Lower lobe of right lung (tissue), 2 donors: ENCODE measurements around the gene POP4. TPM values are rescaled to one million over a fixed set of nuclear protein-coding genes. Genes with fewer than 3 reads are reported as not detected.

Experiments
- ATAC-seq, 2 donors: fragments of 200-7000 bp; cut with Tn5 transposase; one replicate each; pipeline ENCODE4 v1.9.1; 2020 to 2022; ENCODE audit warnings: mild to moderate bottlenecking in 2 of 2, moderate library complexity in 2 of 2
- DNase-seq: peaks from one replicate; pipeline ENCODE4 v3.0.0-alpha.2; 2020
- H3K27ac ChIP-seq: fragments of 200-600 bp; one replicate; pipeline ENCODE4 v1.8.0; 2022
- H3K27me3 ChIP-seq: fragments of 200-600 bp; one replicate; pipeline ENCODE4 v1.8.0; 2022; ENCODE audit warnings: low read depth
- H3K36me3 ChIP-seq: fragments of 200-600 bp; one replicate; pipeline ENCODE4 v1.8.0; 2022; ENCODE audit warnings: mild to moderate bottlenecking
- H3K4me1 ChIP-seq: fragments of 200-600 bp; one replicate; pipeline ENCODE4 v1.8.0; 2022
- H3K4me3 ChIP-seq: fragments of 200-600 bp; one replicate; pipeline ENCODE4 v1.8.0; 2022; ENCODE audit warnings: mild to moderate bottlenecking
- H3K9me3 ChIP-seq: fragments of 200-600 bp; one replicate; pipeline ENCODE4 v1.8.0; 2022
- CTCF ChIP-seq: fragments of 200-600 bp; IDR thresholded peaks from one replicate; pipeline ENCODE4 v1.8.0; 2022; ENCODE audit warnings: antibody characterized with exemption, mild to moderate bottlenecking
- intact Hi-C: fragments of 100-400 bp; cut with DNase I; formaldehyde crosslinking; loops from one replicate; pipeline ENCODE4 v1.11.0; 2022
- total RNA-seq: library from RNA; stranded (reverse); fragmentation: NEBNext Ultra II Directional; extraction: Animal tissue kit (Norgen Biotek cat#: 25700); gene quantifications from one replicate; pipeline ENCODE4 v1.2.1, GENCODE V29; 2021
- donor health status: DM: no; HTN: yes; CAD: no; lungs with severe emphysema.

The POP4 gene
- total RNA-seq, 1 donor from 2014 or later = 44.4 TPM

- DNase-seq (no peak), ATAC-seq (no peak)
- no peaks in the 10 kb centered on the region for H3K9me3 ChIP-seq
- intact Hi-C loops = no loop called here
- H3K27me3 ChIP-seq = peaks cover 15% of the 10 kb centered on the region
- no peak overlapping the region for H3K4me3 ChIP-seq
- no peaks in the 10 kb centered on the region for H3K4me1 ChIP-seq
- no peak for TF ChIP-seq CTCF
- H3K27ac ChIP-seq = no peak overlapping the region
- H3K36me3 ChIP-seq = no peaks in the 10 kb centered on the region
Observed at GRCh38 chr19:29579308-29579910, 26.7 kb upstream of the POP4 start.

DNA sequence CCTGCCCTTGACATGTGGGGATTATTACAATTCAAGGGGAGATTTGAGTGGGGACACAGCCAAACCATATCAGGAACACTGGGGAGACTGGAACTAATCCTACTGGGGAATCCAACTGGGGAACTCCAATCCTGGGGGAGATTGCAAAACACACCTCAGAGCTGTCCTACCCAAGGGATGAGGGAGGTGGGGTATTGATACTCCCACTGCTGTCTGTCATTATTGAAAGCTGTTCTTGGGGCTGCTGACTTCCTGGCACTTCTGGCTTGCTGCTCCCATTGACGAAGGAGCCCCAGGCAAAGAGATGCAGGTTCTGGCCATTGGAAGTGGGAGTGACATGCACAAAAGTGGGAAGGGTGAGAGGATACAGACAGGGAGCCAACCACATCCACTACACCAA lies 24.7 kb upstream of the POP4 start:
- no peak for DNase-seq
- ATAC-seq = no peak
- Histone ChIP-seq H3K36me3 (no peaks in the 10 kb centered on the region), H3K27me3 (peaks cover 5% of the 10 kb centered on the region), H3K4me3 (no peak overlapping the region), H3K4me1 (no peaks in the 10 kb centered on the region), H3K9me3 (no peaks in the 10 kb centered on the region), H3K27ac (no peak overlapping the region)
- intact Hi-C loops = no loop called here
- no peak for TF ChIP-seq CTCF

GRCh38 chr19:29583196-29583999 lies 22.7 kb upstream of the POP4 start:
- Histone ChIP-seq H3K27me3 (peaks cover 9% of the 10 kb centered on the region), H3K9me3 (no peaks in the 10 kb centered on the region), H3K36me3 (no peaks in the 10 kb centered on the region), H3K4me1 (no peaks in the 10 kb centered on the region), H3K27ac (no peak overlapping the region), H3K4me3 (no peak overlapping the region)
- TF ChIP-seq CTCF = no peak
- ATAC-seq (no peak), DNase-seq (no peak)
- intact Hi-C loops = no loop called here

DNA sequence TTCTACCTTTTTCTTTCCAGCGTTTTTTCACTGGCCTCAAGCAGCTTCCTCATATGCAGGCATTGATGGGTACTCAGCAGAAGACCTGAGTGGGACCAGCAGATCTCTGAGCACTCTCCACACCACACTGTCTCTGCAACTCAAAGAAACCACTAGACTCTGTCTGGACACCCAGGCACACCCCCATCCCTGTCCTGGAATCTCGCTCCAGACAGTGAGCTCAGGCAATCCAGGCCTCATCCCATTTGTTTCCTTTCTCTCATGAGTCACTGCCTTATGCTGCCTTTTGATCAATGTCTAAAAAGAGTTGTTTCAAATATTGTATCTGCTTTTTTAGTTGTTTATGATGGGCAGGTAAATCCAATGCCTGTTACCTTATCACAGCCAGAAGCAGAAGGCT lies 19.7 kb upstream of the POP4 start:
- Histone ChIP-seq H3K4me3 (no peak overlapping the region), H3K36me3 (no peaks in the 10 kb centered on the region), H3K27ac (no peak overlapping the region), H3K9me3 (no peaks in the 10 kb centered on the region), H3K4me1 (no peaks in the 10 kb centered on the region), H3K27me3 (peaks cover 16% of the 10 kb centered on the region)
- DNase-seq (no peak), ATAC-seq (no peak)
- intact Hi-C loops = no loop called here
- TF ChIP-seq CTCF = no peak

DNA sequence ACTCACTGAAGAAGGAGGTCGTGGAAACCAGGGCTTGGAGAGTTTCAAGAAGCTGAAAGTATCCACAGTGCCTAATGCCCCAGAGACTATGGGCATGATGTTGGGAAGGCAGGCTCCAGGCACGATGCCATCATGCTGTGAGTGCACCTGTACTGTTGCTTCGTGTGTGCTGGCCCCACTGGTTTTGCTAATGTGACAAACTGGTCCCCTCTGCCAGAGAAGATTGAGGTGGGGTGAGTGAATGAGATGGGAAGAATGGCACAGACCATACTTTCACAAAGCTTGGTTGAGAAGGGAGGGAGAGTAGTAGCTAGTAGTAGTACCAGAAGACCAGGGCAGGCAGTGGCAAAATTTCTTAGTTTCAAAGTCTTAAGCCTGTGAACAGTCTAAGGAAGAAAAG lies 19.0 kb upstream of the POP4 start:
- H3K4me1 ChIP-seq = no peaks in the 10 kb centered on the region
- H3K4me3 ChIP-seq = no peak overlapping the region
- H3K27me3 ChIP-seq = peaks cover 16% of the 10 kb centered on the region
- no peaks in the 10 kb centered on the region for H3K9me3 ChIP-seq
- intact Hi-C loops = no loop called here
- no peaks in the 10 kb centered on the region for H3K36me3 ChIP-seq
- no peak overlapping the region for H3K27ac ChIP-seq
- no peak for TF ChIP-seq CTCF
- DNase-seq (no peak), ATAC-seq (no peak)
